ENCODE measurements around the gene ZNF333.

- TF ChIP-seq POLR2A (IDR thresholded peaks at IDR 0.05; ENCODE audit: extremely low read depth, insufficient read length) (no peak), CTCF (IDR thresholded peaks at IDR 0.05; ENCODE audit: low read depth, low read length) (no peak)
These were observed 28.8 kb downstream of the ZNF333 start for GRCh38 chr19:14718522-14719116.

All from NB4 (cell line).